ENCODE data around the gene BBIP1. TPM values are rescaled to one million over a fixed set of nuclear protein-coding genes. Genes with fewer than 3 reads are reported as not detected.

The BBIP1 gene, protein sequence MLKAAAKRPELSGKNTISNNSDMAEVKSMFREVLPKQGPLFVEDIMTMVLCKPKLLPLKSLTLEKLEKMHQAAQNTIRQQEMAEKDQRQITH
- total RNA-seq (10 to 100 TPM; 14.5 to 59.7 (median 43.0) TPM), polyA plus RNA-seq (10 to 100 TPM; 46.5 to 86.9 (median 50.8) TPM)
- long read RNA-seq, donor 1, full-length matches to known transcripts = 33 of 33 reads
- long read RNA-seq, donor 1, partial matches to known transcripts = 0 of 33 reads
- long read RNA-seq, donor 1, other reads (novel, unspliced or antisense) = 0 of 33 reads
- long read RNA-seq, donor 2, full-length matches to known transcripts = 20 of 20 reads
- long read RNA-seq, donor 2, partial matches to known transcripts = 0 of 20 reads
- long read RNA-seq, donor 2, other reads (novel, unspliced or antisense) = 0 of 20 reads
- long read RNA-seq, donor 3, full-length matches to known transcripts = 25 of 25 reads
- long read RNA-seq, donor 3, partial matches to known transcripts = 0 of 25 reads
- long read RNA-seq, donor 3, other reads (novel, unspliced or antisense) = 0 of 25 reads
- long read RNA-seq, donor 4, transcript BBIP1-207 (4 exons, 2,119 nt) = major isoform, 18 of 38 reads
- long read RNA-seq, donor 4, partial matches to known transcripts = 1 of 38 reads
- long read RNA-seq, donor 4, other reads (novel, unspliced or antisense) = 16 of 38 reads
- long read RNA-seq, donor 5, transcript BBIP1-207 (4 exons, 2,119 nt) = major isoform, 14 of 34 reads
- long read RNA-seq, donor 5, transcript BBIP1-206 (3 exons, 727 nt) = minor isoform, 6 of 34 reads
- long read RNA-seq, donor 5, partial matches to known transcripts = 2 of 34 reads
- long read RNA-seq, donor 5, other reads (novel, unspliced or antisense) = 10 of 34 reads
- long read RNA-seq, donor 6, transcript BBIP1-207 (4 exons, 2,119 nt) = major isoform, 13 of 20 reads
- long read RNA-seq, donor 6, partial matches to known transcripts = 0 of 20 reads
- long read RNA-seq, donor 6, other reads (novel, unspliced or antisense) = 6 of 20 reads
- long read RNA-seq, donor 7, full-length matches to known transcripts = 11 of 11 reads
- long read RNA-seq, donor 7, partial matches to known transcripts = 0 of 11 reads
- long read RNA-seq, donor 7, other reads (novel, unspliced or antisense) = 0 of 11 reads
- long read RNA-seq, donor 8, full-length matches to known transcripts = 28 of 28 reads
- long read RNA-seq, donor 8, partial matches to known transcripts = 0 of 28 reads
- long read RNA-seq, donor 8, other reads (novel, unspliced or antisense) = 0 of 28 reads
- long read RNA-seq, donor 9, full-length matches to known transcripts = 24 of 24 reads
- long read RNA-seq, donor 9, partial matches to known transcripts = 0 of 24 reads
- long read RNA-seq, donor 9, other reads (novel, unspliced or antisense) = 0 of 24 reads
- long read RNA-seq, donor 10, full-length matches to known transcripts = 8 of 8 reads
- long read RNA-seq, donor 10, partial matches to known transcripts = 0 of 8 reads
- long read RNA-seq, donor 10, other reads (novel, unspliced or antisense) = 0 of 8 reads

DNA sequence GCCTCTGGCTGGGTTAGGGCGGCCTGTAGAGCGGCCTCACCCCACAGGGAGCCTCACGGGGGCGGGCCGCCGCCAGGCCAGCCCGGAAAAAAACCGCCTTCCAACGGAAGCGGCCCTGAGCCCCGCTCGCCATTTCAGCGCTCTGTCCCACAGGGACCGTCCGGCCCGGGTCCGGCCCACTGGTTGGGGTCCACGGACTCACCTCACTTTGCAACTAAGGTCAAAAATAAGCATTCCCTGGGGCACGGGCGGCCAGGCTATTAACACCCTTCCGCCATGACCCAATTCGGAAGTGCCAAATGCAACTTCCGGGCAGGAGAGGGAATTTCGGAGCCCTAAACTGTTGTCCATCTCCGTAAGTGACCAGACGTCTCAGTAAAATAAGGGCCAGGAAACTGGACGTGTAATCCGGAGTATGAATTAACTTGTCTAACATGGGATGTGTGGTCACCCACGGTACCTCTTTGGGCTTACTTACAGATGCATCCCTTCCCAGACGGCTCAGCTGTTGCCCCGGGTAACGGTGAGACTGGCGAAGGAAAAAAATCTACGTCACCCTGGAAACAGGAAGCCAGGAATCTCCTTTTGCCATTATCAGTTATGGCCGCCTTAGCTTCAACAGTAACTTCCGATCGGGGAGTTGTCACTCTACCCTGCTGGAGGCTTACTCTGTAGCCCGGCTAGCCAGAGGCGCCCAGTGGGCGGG is at the start of gene BBIP1:
Gene BBIP1 (minus strand): TSS at position 538 of the 706 bp plus-strand sequence. CDS start 1,023 bp downstream, outside the sequence.
- peak; percentile 75 to 85 for TF ChIP-seq POLR2A (IDR thresholded peaks at IDR 0.05)
- TF ChIP-seq, protein P1, sequence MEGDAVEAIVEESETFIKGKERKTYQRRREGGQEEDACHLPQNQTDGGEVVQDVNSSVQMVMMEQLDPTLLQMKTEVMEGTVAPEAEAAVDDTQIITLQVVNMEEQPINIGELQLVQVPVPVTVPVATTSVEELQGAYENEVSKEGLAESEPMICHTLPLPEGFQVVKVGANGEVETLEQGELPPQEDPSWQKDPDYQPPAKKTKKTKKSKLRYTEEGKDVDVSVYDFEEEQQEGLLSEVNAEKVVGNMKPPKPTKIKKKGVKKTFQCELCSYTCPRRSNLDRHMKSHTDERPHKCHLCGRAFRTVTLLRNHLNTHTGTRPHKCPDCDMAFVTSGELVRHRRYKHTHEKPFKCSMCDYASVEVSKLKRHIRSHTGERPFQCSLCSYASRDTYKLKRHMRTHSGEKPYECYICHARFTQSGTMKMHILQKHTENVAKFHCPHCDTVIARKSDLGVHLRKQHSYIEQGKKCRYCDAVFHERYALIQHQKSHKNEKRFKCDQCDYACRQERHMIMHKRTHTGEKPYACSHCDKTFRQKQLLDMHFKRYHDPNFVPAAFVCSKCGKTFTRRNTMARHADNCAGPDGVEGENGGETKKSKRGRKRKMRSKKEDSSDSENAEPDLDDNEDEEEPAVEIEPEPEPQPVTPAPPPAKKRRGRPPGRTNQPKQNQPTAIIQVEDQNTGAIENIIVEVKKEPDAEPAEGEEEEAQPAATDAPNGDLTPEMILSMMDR (IDR thresholded peaks at IDR 0.05) = peak in 2 of 6 experiments; percentile 2 to 5
- DNase-seq = no peak

DNA sequence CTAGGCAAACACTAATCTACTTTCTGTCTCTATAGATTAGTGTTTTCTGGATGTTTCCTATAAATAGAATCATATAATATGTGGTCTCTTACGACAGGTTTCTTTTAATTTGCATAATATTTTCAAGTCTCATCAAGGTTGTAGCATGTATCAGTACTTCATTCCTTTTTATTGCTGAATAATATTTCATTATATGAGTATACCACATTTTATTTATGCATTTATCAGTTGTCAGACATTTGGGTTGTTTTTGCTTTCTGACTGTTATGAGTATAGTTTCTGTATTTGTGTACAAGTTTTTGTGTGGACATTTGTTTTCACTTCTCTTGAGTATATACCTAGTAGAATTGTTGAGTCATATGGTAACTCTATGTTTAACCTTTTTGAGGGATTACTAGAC is 48.7 kb upstream of the BBIP1 start:
- Histone ChIP-seq H3K27me3 (no peaks in the 10 kb centered on the region), H3K4me1 (replicated peaks in 1 of 2) (peaks cover 0 to 6% of the 10 kb centered on the region in 2 donors), H3K4me3 (no peak overlapping the region), H3K27ac (no peak overlapping the region), H3K9me3 (replicated peaks in 1 of 3) (no peaks in the 10 kb centered on the region), H3K36me3 (replicated peaks in 1 of 2) (no peaks in the 10 kb centered on the region)
- DNase-seq = no peak
- TF ChIP-seq POLR2A (IDR thresholded peaks at IDR 0.05) = no peak
- TF ChIP-seq, protein P1 (IDR thresholded peaks at IDR 0.05) = no peak
- intact Hi-C loops (cut with DNase I) = no loop called here
- 0 to 2% (median 0%) methylated on average over 1 of the region's 1 CpG for WGBS, 4 donors

More for the DNA sequence above, at the start of gene BBIP1:
- peak within 1 kb of the TSS; percentile 66 to 94 (median 76) for H3K4me3 ChIP-seq
- H3K27me3 ChIP-seq = no peaks in the 10 kb centered on the region
- 0 to 1% (median 0%) methylated on average over 14 to 40 of the region's 40 CpGs for WGBS, 4 donors
- no peaks in the 10 kb centered on the region for H3K9me3 ChIP-seq (replicated peaks in 1 of 3)
- intact Hi-C loops (cut with DNase I) = no loop called here
- no peaks in the 10 kb centered on the region for H3K36me3 ChIP-seq (replicated peaks in 1 of 2)
- H3K4me1 ChIP-seq (replicated peaks in 1 of 2) = peaks cover 14 to 39% of the 10 kb centered on the region in 2 donors
- H3K27ac ChIP-seq = peak within 1 kb of the TSS; percentile 97 to 100 (median 98)

DNA sequence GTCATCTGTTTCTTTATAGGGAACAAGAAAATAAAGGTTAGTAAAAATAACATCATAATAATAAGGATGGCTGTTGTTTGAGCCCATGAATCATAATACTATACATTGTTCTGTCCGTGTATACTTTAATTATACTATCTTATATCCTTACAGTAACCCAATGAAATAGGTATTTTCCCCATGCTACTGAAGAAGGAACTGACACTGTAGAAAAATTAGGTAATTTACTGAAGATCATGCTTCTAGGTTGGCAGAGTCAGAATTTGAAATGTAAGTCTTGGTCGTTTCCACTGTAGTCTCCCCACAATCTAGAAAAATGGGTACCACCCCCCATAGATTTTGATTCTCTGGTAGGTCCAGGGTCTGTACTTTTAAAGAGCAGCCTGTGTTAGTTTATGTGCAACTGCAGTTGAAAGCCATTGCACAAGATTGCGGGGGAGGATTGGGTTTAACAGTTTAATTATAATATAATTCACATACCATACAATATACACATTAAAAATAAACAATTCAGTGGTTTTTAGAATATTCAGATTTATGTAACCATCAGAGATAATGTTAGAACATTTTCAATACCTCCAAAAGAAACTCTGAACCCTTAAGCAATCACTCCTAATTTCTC is 48.1 kb upstream of the BBIP1 start:
- H3K4me3 ChIP-seq = no peak overlapping the region
- H3K4me1 ChIP-seq (replicated peaks in 1 of 2) = peaks cover 0 to 10% of the 10 kb centered on the region in 2 donors
- H3K9me3 ChIP-seq (replicated peaks in 1 of 3) = no peaks in the 10 kb centered on the region
- no peaks in the 10 kb centered on the region for H3K36me3 ChIP-seq (replicated peaks in 1 of 2)
- intact Hi-C loops (cut with DNase I) = no loop called here
- WGBS, 4 donors = 83 to 90% (median 85%) methylated on average over 3 of the region's 3 CpGs
- H3K27ac ChIP-seq = no peak overlapping the region
- no peak for DNase-seq
- TF ChIP-seq POLR2A (IDR thresholded peaks at IDR 0.05) = no peak
- TF ChIP-seq, protein P1 (IDR thresholded peaks at IDR 0.05) = no peak
- H3K27me3 ChIP-seq = no peaks in the 10 kb centered on the region

Measured in adrenal gland (tissue), 19 donors.